OCI-LY1 (cell line): ENCODE results near the gene PCSK6.

Experiments used
- EZH2 ChIP-seq: fragments of 200-600 bp; sonication (generic), shearing (Covaris generic); IDR thresholded peaks from 2 replicates; pipeline ENCODE4 v1.8.0; 2017; ENCODE audit warnings: borderline replicate concordance, mixed run types, mild to moderate bottlenecking, antibody characterized with exemption, low read length, moderate library complexity, mixed read lengths
- TF ChIP-seq, protein P1 (sequence below): fragments of 200-600 bp; sonication (generic), shearing (Covaris generic); IDR thresholded peaks from 2 replicates; pipeline ENCODE4 v1.5.1; 2017; ENCODE audit warnings: mild to moderate bottlenecking, antibody characterized with exemption, low read length, moderate library complexity, mixed read lengths

DNA sequence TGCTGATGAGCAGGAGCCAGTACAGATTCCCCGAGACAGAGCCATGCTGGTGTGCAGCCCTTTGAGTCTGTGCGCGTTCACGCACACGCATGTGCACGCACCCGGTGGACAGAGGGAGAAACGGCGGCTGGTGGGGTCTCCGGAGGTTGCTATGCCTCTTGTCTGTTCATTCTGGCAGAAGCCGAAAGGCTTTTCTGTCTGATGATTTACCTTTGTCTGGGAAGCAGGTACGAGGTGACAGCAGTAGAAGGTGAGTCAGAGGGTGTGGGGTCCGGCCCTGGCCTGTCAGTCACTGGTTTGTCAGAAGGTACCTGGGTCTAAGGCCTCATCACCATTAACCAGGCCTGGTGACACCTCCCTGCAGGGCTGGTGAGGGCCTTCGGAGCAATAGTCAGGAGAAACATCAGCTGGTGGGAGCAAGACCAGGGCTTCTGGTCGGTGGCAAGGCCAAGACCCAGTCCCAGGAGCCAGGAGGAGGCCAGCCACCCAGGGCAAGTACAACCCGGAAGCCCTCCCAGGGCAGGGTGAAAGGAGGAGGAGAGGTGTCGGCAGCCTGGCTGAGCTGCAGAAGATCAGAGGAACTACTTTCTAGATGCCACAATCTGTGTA is 7.5 kb downstream of the PCSK6 start:
- TF ChIP-seq, protein P1, sequence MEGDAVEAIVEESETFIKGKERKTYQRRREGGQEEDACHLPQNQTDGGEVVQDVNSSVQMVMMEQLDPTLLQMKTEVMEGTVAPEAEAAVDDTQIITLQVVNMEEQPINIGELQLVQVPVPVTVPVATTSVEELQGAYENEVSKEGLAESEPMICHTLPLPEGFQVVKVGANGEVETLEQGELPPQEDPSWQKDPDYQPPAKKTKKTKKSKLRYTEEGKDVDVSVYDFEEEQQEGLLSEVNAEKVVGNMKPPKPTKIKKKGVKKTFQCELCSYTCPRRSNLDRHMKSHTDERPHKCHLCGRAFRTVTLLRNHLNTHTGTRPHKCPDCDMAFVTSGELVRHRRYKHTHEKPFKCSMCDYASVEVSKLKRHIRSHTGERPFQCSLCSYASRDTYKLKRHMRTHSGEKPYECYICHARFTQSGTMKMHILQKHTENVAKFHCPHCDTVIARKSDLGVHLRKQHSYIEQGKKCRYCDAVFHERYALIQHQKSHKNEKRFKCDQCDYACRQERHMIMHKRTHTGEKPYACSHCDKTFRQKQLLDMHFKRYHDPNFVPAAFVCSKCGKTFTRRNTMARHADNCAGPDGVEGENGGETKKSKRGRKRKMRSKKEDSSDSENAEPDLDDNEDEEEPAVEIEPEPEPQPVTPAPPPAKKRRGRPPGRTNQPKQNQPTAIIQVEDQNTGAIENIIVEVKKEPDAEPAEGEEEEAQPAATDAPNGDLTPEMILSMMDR, result no peak
- TF ChIP-seq EZH2, result no peak
